Vagina (tissue), 2 donors: Measurements from ENCODE around the gene SEMG2.

Source experiments
- POLR2A ChIP-seq, 2 donors: fragments of 450-650 bp; IDR thresholded peaks; one replicate each; pipeline ENCODE4 v1.6.1; 2017; ENCODE audit warnings: antibody characterized with exemption in 2 of 2, mild to moderate bottlenecking in 2 of 2, moderate library complexity in 2 of 2
- TF ChIP-seq, protein P1 (sequence below), 3 experiments: fragments of 450-650 bp in 2 of 3; fragments of 200-600 bp in 1 of 3; sonication (generic) in 1 of 3; IDR thresholded peaks; one replicate each; pipeline ENCODE4 v1.5.1; 2017 to 2019; ENCODE audit warnings: antibody characterized with exemption in 3 of 3, mild to moderate bottlenecking in 2 of 3, moderate library complexity in 2 of 3

DNA sequence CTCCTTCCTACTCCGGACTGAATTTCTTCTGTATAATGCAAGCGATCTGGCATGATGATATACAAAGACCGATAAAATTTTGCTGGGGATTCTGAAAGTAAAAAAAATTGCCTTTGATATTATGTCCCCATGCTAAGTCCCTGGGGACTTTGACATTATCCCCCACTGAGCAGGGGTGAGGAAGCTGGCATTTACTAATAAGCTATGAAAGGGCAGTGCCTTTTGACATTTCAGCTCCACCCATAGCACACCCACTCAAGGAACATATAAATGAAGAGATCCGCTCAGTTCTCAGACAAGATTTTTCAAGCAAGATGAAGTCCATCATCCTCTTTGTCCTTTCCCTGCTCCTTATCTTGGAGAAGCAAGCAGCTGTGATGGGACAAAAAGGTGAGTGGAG, at the start of gene SEMG2:
- TF ChIP-seq, protein P1, sequence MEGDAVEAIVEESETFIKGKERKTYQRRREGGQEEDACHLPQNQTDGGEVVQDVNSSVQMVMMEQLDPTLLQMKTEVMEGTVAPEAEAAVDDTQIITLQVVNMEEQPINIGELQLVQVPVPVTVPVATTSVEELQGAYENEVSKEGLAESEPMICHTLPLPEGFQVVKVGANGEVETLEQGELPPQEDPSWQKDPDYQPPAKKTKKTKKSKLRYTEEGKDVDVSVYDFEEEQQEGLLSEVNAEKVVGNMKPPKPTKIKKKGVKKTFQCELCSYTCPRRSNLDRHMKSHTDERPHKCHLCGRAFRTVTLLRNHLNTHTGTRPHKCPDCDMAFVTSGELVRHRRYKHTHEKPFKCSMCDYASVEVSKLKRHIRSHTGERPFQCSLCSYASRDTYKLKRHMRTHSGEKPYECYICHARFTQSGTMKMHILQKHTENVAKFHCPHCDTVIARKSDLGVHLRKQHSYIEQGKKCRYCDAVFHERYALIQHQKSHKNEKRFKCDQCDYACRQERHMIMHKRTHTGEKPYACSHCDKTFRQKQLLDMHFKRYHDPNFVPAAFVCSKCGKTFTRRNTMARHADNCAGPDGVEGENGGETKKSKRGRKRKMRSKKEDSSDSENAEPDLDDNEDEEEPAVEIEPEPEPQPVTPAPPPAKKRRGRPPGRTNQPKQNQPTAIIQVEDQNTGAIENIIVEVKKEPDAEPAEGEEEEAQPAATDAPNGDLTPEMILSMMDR (IDR thresholded peaks at IDR 0.05): no peak
- no peak for TF ChIP-seq POLR2A (IDR thresholded peaks at IDR 0.05)
